ENCODE data around the gene HPCAL1. TPM values are rescaled to one million over a fixed set of nuclear protein-coding genes. Genes with fewer than 3 reads are reported as not detected.

Gene HPCAL1
- total RNA-seq, 1 experiment from 2014 or later: 26.9 TPM

DNA sequence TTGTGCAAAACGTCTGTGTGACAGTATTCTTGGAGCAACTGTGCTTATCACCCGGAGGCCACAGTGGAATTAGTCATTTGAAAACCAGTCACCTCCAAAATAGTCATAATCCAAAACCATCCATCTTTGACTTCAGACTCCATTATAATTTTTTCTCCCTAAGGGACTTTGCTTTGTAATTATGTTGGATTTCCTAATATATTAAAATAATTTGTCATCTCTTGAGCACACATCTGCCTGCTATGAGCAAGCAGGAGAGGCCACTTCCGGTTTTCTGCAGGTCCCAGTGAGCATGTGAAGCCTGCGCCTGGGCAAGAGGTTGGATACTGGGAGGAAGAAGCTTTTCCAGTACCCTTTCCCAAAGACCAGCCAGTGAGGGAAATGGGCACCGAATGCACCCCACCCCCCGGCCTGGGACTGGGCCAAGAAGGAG, 87.7 kb downstream of the HPCAL1 start:
- Mint-ChIP-seq H3K27me3 (ENCODE audit: insufficient read depth, unreplicated experiment) (no peaks in the 10 kb centered on the region), H3K27ac (ENCODE audit: unreplicated experiment) (no peak overlapping the region), H3K36me3 (ENCODE audit: insufficient read depth, unreplicated experiment) (peaks cover 8% of the 10 kb centered on the region), H3K9me3 (ENCODE audit: unreplicated experiment) (no peaks in the 10 kb centered on the region), H3K4me3 (ENCODE audit: unreplicated experiment) (no peak overlapping the region), H3K4me1 (ENCODE audit: low read depth, unreplicated experiment) (peaks cover 6% of the 10 kb centered on the region)
- Histone ChIP-seq H3K9me3 (no peaks in the 10 kb centered on the region), H3K27me3 (replicated peaks; ENCODE audit: control insufficient read depth, insufficient read depth, low read length) (no peaks in the 10 kb centered on the region), H3K36me3 (ENCODE audit: control insufficient read depth, insufficient read depth, low read length) (no peaks in the 10 kb centered on the region), H3K4me1 (peaks cover 14% of the 10 kb centered on the region; the same call in 1 of the 2 replicates), H3K4me3 (ENCODE audit: low read depth, low read length) (no peak overlapping the region)
- DNase-seq: no peak
- POLR2A ChIA-PET: interaction anchor here (0.5 kb wide), 1 partner anchor 8 kb away, joined by 3 read pairs; no protein-coding TSS in a partner anchor
- BruUV-seq (replicated peaks): no TSS peak
- CTCF ChIA-PET: interaction anchor here (2.0 kb wide), 1 partner anchor 19 kb away, joined by 6 read pairs; no protein-coding TSS in a partner anchor
- intact Hi-C loops (cut with micrococcal nuclease; ENCODE audit: unreplicated experiment): no loop called here
- TF ChIP-seq CTCF (IDR thresholded peaks at IDR 0.05; ENCODE audit: insufficient read depth in 1 of 2, low read depth in 1 of 2, low read length in 1 of 2, severe bottlenecking in 1 of 2, unreplicated experiment in 1 of 2): no peak

GRCh38 chr2:10392100-10392499, 89.4 kb downstream of the HPCAL1 start:
- Histone ChIP-seq H3K36me3 (ENCODE audit: control insufficient read depth, insufficient read depth, low read length) (no peaks in the 10 kb centered on the region), H3K4me3 (ENCODE audit: low read depth, low read length) (no peak overlapping the region), H3K9me3 (no peaks in the 10 kb centered on the region), H3K27me3 (replicated peaks; ENCODE audit: control insufficient read depth, insufficient read depth, low read length) (no peaks in the 10 kb centered on the region), H3K4me1 (peaks cover 12% of the 10 kb centered on the region; the same call in 1 of the 2 replicates)
- BruUV-seq (replicated peaks): no TSS peak
- no peaks in the 10 kb centered on the region for H3K9me3 Mint-ChIP-seq (ENCODE audit: unreplicated experiment)
- intact Hi-C loops (cut with micrococcal nuclease; ENCODE audit: unreplicated experiment): no loop called here
- CTCF ChIA-PET: interaction anchor here (0.7 kb wide), 1 partner anchor 17 kb away, joined by 3 read pairs; no protein-coding TSS in a partner anchor
- POLR2A ChIA-PET: no interaction called here
- no peak overlapping the region for H3K4me3 Mint-ChIP-seq (ENCODE audit: unreplicated experiment)
- TF ChIP-seq CTCF (IDR thresholded peaks at IDR 0.05; ENCODE audit: insufficient read depth in 1 of 2, low read depth in 1 of 2, low read length in 1 of 2, severe bottlenecking in 1 of 2, unreplicated experiment in 1 of 2): no peak
- H3K27ac Mint-ChIP-seq (ENCODE audit: unreplicated experiment): no peak overlapping the region
- peaks cover 8% of the 10 kb centered on the region for H3K36me3 Mint-ChIP-seq (ENCODE audit: insufficient read depth, unreplicated experiment)
- DNase-seq: no peak
- H3K27me3 Mint-ChIP-seq (ENCODE audit: insufficient read depth, unreplicated experiment): no peaks in the 10 kb centered on the region
- no peaks in the 10 kb centered on the region for H3K4me1 Mint-ChIP-seq (ENCODE audit: low read depth, unreplicated experiment)

- H3K27me3 ChIP-seq (replicated peaks; ENCODE audit: control insufficient read depth, insufficient read depth, low read length): no peaks in the 10 kb centered on the region
- ChIA-PET POLR2A (no interaction called here), CTCF (interaction anchor here (0.7 kb wide), 1 partner anchor 16 kb away, joined by 3 read pairs; no protein-coding TSS in a partner anchor)
- Mint-ChIP-seq H3K9me3 (ENCODE audit: unreplicated experiment) (no peaks in the 10 kb centered on the region), H3K36me3 (ENCODE audit: insufficient read depth, unreplicated experiment) (peaks cover 8% of the 10 kb centered on the region), H3K27ac (ENCODE audit: unreplicated experiment) (no peak overlapping the region), H3K4me1 (ENCODE audit: low read depth, unreplicated experiment) (no peaks in the 10 kb centered on the region), H3K4me3 (ENCODE audit: unreplicated experiment) (no peak overlapping the region), H3K27me3 (ENCODE audit: insufficient read depth, unreplicated experiment) (no peaks in the 10 kb centered on the region)
- H3K9me3 ChIP-seq: no peaks in the 10 kb centered on the region
- TF ChIP-seq CTCF (IDR thresholded peaks at IDR 0.05; ENCODE audit: insufficient read depth in 1 of 2, low read depth in 1 of 2, low read length in 1 of 2, severe bottlenecking in 1 of 2, unreplicated experiment in 1 of 2): no peak
- H3K36me3 ChIP-seq (ENCODE audit: control insufficient read depth, insufficient read depth, low read length): no peaks in the 10 kb centered on the region
- BruUV-seq (replicated peaks): no TSS peak
- no peak for DNase-seq
- intact Hi-C loops (cut with micrococcal nuclease; ENCODE audit: unreplicated experiment): no loop called here
- peaks cover 12% of the 10 kb centered on the region; the same call in 1 of the 2 replicates for H3K4me1 ChIP-seq
- H3K4me3 ChIP-seq (ENCODE audit: low read depth, low read length): no peak overlapping the region
These were observed 89.8 kb downstream of the HPCAL1 start for GRCh38 chr2:10392548-10392947.

Data from Caco-2 (cell line).